HCT116 (cell line): ENCODE results near the gene COL4A1. TPM values are rescaled to one million over a fixed set of nuclear protein-coding genes. Genes with fewer than 3 reads are reported as not detected.

Experiments
- ATAC-seq: fragments of 200-7000 bp; cut with Tn5 transposase; 2 replicates; pipeline ENCODE4 v1.9.1; 2020; ENCODE audit warnings: mild to moderate bottlenecking, moderate library complexity
- BruUV-seq: library from RNA; stranded (reverse); fragments of 400-500 nt; replicated peaks from 2 replicates; lab custom pipeline; 2021; lab: Mats Ljungman, UMichigan
- CTCF ChIA-PET: fragments of 300-600 bp; sonication (Branson Sonifier 250); formaldehyde crosslinking; loops from one replicate; lab custom pipeline; 2021; ENCODE audit warnings: antibody characterized with exemption; lab: Charles Lee
- POLR2A ChIA-PET: fragments of 300-600, 350-600 bp; sonication (Branson Sonifier 250); formaldehyde crosslinking; loops from one replicate; lab custom pipeline; 2021; ENCODE audit warnings: antibody characterized with exemption; lab: Charles Lee
- RAD21 ChIA-PET, 2 experiments: fragments of 300-600 bp; sonication (Branson Sonifier 250); formaldehyde crosslinking; loops; one replicate each; lab custom pipeline; 2023; ENCODE audit warnings: low total read pairs in 2 of 2; ENCODE audit not compliant: uncharacterized antibody in 2 of 2, unreplicated experiment in 2 of 2, low non-redundant PET in 1 of 2; lab: Charles Lee
- DNase-seq: peaks from one replicate; pipeline ENCODE4 v3.0.0-alpha.2; 2010; ENCODE audit warnings: low read depth, low spot score
- H2AFZ ChIP-seq: fragments of 200-600 bp; shearing (Covaris generic), sonication (generic); 2 replicates; pipeline ENCODE4 v1.6.1; 2017; ENCODE audit warnings: low read depth, mixed run types, mixed read lengths, antibody characterized with exemption, low read length; ENCODE audit not compliant: poor library complexity, severe bottlenecking
- H3K27ac ChIP-seq: 2 replicates; pipeline ENCODE4 v1.5.1; 2012; ENCODE audit warnings: low read depth, low read length
- H3K27me3 ChIP-seq: fragments of 200-600 bp; sonication (generic); 2 replicates; pipeline ENCODE4 v1.6.1; 2016; ENCODE audit warnings: mixed run types, low read length, mixed read lengths; ENCODE audit not compliant: insufficient read depth
- H3K36me3 ChIP-seq, 2 experiments: fragments of 200-500 bp in 1 of 2; fragments of 200-600 bp in 1 of 2; sonication (Bioruptor generic) in 1 of 2; sonication (generic) in 1 of 2; 2 replicates each; pipeline versions ENCODE4 v1.5.1 to v1.6.1; 2014 to 2016; ENCODE audit warnings: low read length in 2 of 2, inconsistent platforms in 1 of 2, mixed read lengths in 1 of 2, mixed run types in 1 of 2; ENCODE audit not compliant: insufficient read depth in 2 of 2, control insufficient read depth in 1 of 2
- H3K4me1 ChIP-seq, 2 experiments: fragments of 200-600 bp in 1 of 2; sonication (generic) in 1 of 2; 2 replicates each; pipeline versions ENCODE4 v1.5.1 to v1.6.1; 2012 to 2017; ENCODE audit warnings: low read length in 2 of 2, inconsistent platforms in 1 of 2, mild to moderate bottlenecking in 1 of 2, mixed read lengths in 1 of 2, mixed run types in 1 of 2, moderate library complexity in 1 of 2; ENCODE audit not compliant: insufficient read depth in 2 of 2, control insufficient read depth in 1 of 2
- H3K4me2 ChIP-seq: fragments of 200-600 bp; sonication (generic); 2 replicates; pipeline ENCODE4 v1.6.1; 2017; ENCODE audit warnings: mixed run types, low read length, mixed read lengths
- H3K4me3 ChIP-seq, 2 experiments: fragments of 200-600 bp in 1 of 2; sonication (generic) in 1 of 2; replicated peaks in 1 of 2; 2 replicates each; pipeline ENCODE4 v1.5.1; 2011 to 2016; ENCODE audit warnings: low read length in 2 of 2, control low read depth in 1 of 2, low read depth in 1 of 2, mild to moderate bottlenecking in 1 of 2, mixed read lengths in 1 of 2, mixed run types in 1 of 2
- H3K79me2 ChIP-seq: fragments of 200-600 bp; sonication (generic); 2 replicates; pipeline ENCODE4 v1.6.1; 2017; ENCODE audit warnings: mild to moderate bottlenecking, mixed run types, low read length, moderate library complexity, mixed read lengths; ENCODE audit not compliant: insufficient read depth
- H3K9ac ChIP-seq: fragments of 200-600 bp; sonication (generic); 2 replicates; pipeline ENCODE4 v1.6.1; 2016; ENCODE audit warnings: low read length, mixed read lengths
- H3K9me2 ChIP-seq: fragments of 200-600 bp; sonication (generic), shearing (Covaris generic); 2 replicates; pipeline ENCODE4 v1.6.1; 2017; ENCODE audit warnings: mixed run types, mild to moderate bottlenecking, moderate library complexity; ENCODE audit not compliant: insufficient read depth
- H3K9me3 ChIP-seq, 2 experiments: fragments of 200-500 bp in 1 of 2; fragments of 200-600 bp in 1 of 2; sonication (Bioruptor generic) in 1 of 2; sonication (generic) in 1 of 2; 2 replicates each; pipeline ENCODE4 v1.6.1; 2014 to 2017; ENCODE audit warnings: low read length in 2 of 2, mixed read lengths in 2 of 2, inconsistent platforms in 1 of 2, low read depth in 1 of 2, mild to moderate bottlenecking in 1 of 2, mixed run types in 1 of 2, moderate library complexity in 1 of 2; ENCODE audit not compliant: control insufficient read depth in 1 of 2, insufficient read depth in 1 of 2
- H4K20me1 ChIP-seq: fragments of 200-600 bp; sonication (generic), shearing (Covaris generic); 2 replicates; pipeline ENCODE4 v1.6.1; 2017; ENCODE audit warnings: mixed run types, mild to moderate bottlenecking, moderate library complexity; ENCODE audit not compliant: insufficient read depth
- CEBPB ChIP-seq: IDR thresholded peaks from 2 replicates; pipeline ENCODE4 v1.6.1; 2012; ENCODE audit warnings: low read depth
- EGR1 ChIP-seq: IDR thresholded peaks from 2 replicates; pipeline ENCODE4 v1.6.1; 2012; ENCODE audit warnings: low read depth
- ELF1 ChIP-seq: IDR thresholded peaks from 2 replicates; pipeline ENCODE4 v1.6.1; 2012; ENCODE audit warnings: low read depth, borderline replicate concordance
- EZH2phosphoT487 ChIP-seq: fragments of 200-600 bp; IDR thresholded peaks from 2 replicates; pipeline ENCODE4 v1.6.1; 2018; ENCODE audit warnings: antibody characterized with exemption, borderline replicate concordance
- MAX ChIP-seq: IDR thresholded peaks from 2 replicates; pipeline ENCODE4 v1.6.1; 2012
- POLR2A ChIP-seq: IDR thresholded peaks from 2 replicates; pipeline ENCODE4 v1.7.0; 2011; ENCODE audit warnings: borderline replicate concordance; ENCODE audit not compliant: insufficient read depth, insufficient read length; ENCODE audit errors: extremely low read depth
- SRF ChIP-seq: IDR thresholded peaks from 2 replicates; pipeline ENCODE4 v1.6.1; 2012; ENCODE audit warnings: low read depth
- TCF7L2 ChIP-seq: IDR thresholded peaks from 2 replicates; pipeline ENCODE4 v1.7.0; 2011; ENCODE audit warnings: borderline replicate concordance, inconsistent platforms; ENCODE audit not compliant: insufficient read depth, insufficient read length; ENCODE audit errors: extremely low read depth
- intact Hi-C: fragments of 100-400 bp; cut with micrococcal nuclease; formaldehyde crosslinking; loops from 2 replicates; pipeline ENCODE4 v1.10.0; 2022
- total RNA-seq: library from RNA; stranded (reverse); gene quantifications from one replicate; pipeline ENCODE4 v1.2.1, GENCODE V29; 2021; ENCODE audit not compliant: unreplicated experiment
- TF ChIP-seq, protein P1 (sequence below): IDR thresholded peaks from 2 replicates; pipeline ENCODE4 v1.6.1; 2011; ENCODE audit warnings: mild to moderate bottlenecking, low read length, moderate library complexity; ENCODE audit not compliant: insufficient replicate concordance; ENCODE audit errors: extremely low read depth

Gene COL4A1
- total RNA-seq, 1 experiment from 2014 or later: 0.57 TPM

DNA sequence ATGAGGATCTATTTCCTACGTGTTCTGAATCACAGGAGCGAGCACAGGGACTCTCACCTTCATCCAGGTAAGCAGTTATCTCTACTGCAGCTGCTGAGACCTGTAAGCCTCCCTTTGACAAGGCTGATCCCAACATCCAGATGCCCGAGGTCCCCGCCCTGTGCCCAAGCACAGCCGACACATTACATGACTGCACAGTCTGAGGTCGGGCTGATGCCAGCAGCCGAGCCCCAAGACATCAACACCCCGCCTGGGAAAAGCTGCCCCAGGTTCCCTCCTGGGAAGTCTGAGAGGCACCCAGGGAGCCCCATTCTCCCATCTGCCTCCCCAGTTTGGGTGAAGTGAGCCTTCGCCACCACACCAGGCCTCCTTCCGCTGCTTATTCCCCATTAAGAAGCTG, 95.9 kb downstream of the COL4A1 start:
- DNase-seq (no peak), ATAC-seq (no peak)
- ChIA-PET CTCF (no interaction called here), POLR2A (no interaction called here), RAD21 (no interaction called here)
- Histone ChIP-seq H3K27me3 (no peaks in the 10 kb centered on the region), H3K4me2 (no peak overlapping the region), H3K9me3 (no peaks in the 10 kb centered on the region), H3K9ac (no peak overlapping the region), H3K36me3 (no peaks in the 10 kb centered on the region), H3K79me2 (no peaks in the 10 kb centered on the region), H3K27ac (no peak overlapping the region), H3K4me3 (no peak overlapping the region), H3K9me2 (no peaks in the 10 kb centered on the region), H2AFZ (no peak overlapping the region), H3K4me1 (peaks cover 0 to 6% of the 10 kb centered on the region in 2 experiments; a peak in 1 of 4 replicates), H4K20me1 (no peaks in the 10 kb centered on the region)
- intact Hi-C loops: no loop called here
- TF ChIP-seq ELF1 (no peak), TCF7L2 (no peak), MAX (no peak), POLR2A (no peak), EGR1 (no peak), CEBPB (no peak), SRF (no peak), EZH2phosphoT487 (no peak)
- TF ChIP-seq, protein P1, sequence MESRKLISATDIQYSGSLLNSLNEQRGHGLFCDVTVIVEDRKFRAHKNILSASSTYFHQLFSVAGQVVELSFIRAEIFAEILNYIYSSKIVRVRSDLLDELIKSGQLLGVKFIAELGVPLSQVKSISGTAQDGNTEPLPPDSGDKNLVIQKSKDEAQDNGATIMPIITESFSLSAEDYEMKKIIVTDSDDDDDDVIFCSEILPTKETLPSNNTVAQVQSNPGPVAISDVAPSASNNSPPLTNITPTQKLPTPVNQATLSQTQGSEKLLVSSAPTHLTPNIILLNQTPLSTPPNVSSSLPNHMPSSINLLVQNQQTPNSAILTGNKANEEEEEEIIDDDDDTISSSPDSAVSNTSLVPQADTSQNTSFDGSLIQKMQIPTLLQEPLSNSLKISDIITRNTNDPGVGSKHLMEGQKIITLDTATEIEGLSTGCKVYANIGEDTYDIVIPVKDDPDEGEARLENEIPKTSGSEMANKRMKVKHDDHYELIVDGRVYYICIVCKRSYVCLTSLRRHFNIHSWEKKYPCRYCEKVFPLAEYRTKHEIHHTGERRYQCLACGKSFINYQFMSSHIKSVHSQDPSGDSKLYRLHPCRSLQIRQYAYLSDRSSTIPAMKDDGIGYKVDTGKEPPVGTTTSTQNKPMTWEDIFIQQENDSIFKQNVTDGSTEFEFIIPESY: no peak
- TF ChIP-seq, all 23 proteins: peak for 0
- no TSS peak for BruUV-seq
